SKM-1 treated with dmso at 0.1 percent for 144 hours (cell line): Measurements from ENCODE around the gene ATXN2.
"Not testable (repeated sequence)": the region's sequence is repeated elsewhere in the genome, so short reads cannot be mapped to it uniquely, and the experiment has no call there.

Source experiments
- DNase-seq: peaks from one replicate; lab custom pipeline; 2025; ENCODE audit not compliant: unreplicated experiment; lab: John Stamatoyannopoulos, UW

The ATXN2 gene

GRCh38 chr12:111599453-111600204, 514 bp upstream of the ATXN2 start:
- DNase-seq, result peak; percentile 58

- DNase-seq, result no peak
These were observed 1.1 kb downstream of the ATXN2 start for GRCh38 chr12:111597831-111598636.

GRCh38 chr12:111596985-111597830, 1.9 kb downstream of the ATXN2 start:
- DNase-seq, result peak; percentile 23

- not testable (repeated sequence) for DNase-seq
These were observed 3.7 kb downstream of the ATXN2 start for GRCh38 chr12:111595341-111595835.

- DNase-seq, result not testable (repeated sequence)
These were observed 7.6 kb downstream of the ATXN2 start for GRCh38 chr12:111591399-111592010.

GRCh38 chr12:111590552-111590951, 8.6 kb downstream of the ATXN2 start:
- DNase-seq, result no peak

- DNase-seq, result no peak
These were observed 9.5 kb downstream of the ATXN2 start for GRCh38 chr12:111589601-111590000.

- no peak for DNase-seq
These were observed 11.1 kb downstream of the ATXN2 start for GRCh38 chr12:111588010-111588409.

- DNase-seq, result no peak
These were observed 12.1 kb downstream of the ATXN2 start for GRCh38 chr12:111586986-111587385.

GRCh38 chr12:111585690-111586089, 13.4 kb downstream of the ATXN2 start:
- no peak for DNase-seq

- no peak for DNase-seq
These were observed 14.2 kb downstream of the ATXN2 start for GRCh38 chr12:111584959-111585358.

- not testable (repeated sequence) for DNase-seq
These were observed 15.6 kb downstream of the ATXN2 start for GRCh38 chr12:111583506-111583905.

- DNase-seq, result no peak
These were observed 16.9 kb downstream of the ATXN2 start for GRCh38 chr12:111582133-111582747.

- DNase-seq, result no peak
These were observed 17.5 kb downstream of the ATXN2 start for GRCh38 chr12:111581434-111582132.

- DNase-seq, result no peak
These were observed 18.4 kb downstream of the ATXN2 start for GRCh38 chr12:111580737-111581136.

GRCh38 chr12:111580119-111580425, 19.0 kb downstream of the ATXN2 start:
- no peak for DNase-seq

GRCh38 chr12:111578971-111579340, 20.2 kb downstream of the ATXN2 start:
- DNase-seq, result no peak

GRCh38 chr12:111578276-111578970, 20.7 kb downstream of the ATXN2 start:
- DNase-seq, result no peak

GRCh38 chr12:111574797-111575443, 24.2 kb downstream of the ATXN2 start:
- DNase-seq, result no peak
